ENCODE measurements around the gene AGRN.

The AGRN gene

DNA sequence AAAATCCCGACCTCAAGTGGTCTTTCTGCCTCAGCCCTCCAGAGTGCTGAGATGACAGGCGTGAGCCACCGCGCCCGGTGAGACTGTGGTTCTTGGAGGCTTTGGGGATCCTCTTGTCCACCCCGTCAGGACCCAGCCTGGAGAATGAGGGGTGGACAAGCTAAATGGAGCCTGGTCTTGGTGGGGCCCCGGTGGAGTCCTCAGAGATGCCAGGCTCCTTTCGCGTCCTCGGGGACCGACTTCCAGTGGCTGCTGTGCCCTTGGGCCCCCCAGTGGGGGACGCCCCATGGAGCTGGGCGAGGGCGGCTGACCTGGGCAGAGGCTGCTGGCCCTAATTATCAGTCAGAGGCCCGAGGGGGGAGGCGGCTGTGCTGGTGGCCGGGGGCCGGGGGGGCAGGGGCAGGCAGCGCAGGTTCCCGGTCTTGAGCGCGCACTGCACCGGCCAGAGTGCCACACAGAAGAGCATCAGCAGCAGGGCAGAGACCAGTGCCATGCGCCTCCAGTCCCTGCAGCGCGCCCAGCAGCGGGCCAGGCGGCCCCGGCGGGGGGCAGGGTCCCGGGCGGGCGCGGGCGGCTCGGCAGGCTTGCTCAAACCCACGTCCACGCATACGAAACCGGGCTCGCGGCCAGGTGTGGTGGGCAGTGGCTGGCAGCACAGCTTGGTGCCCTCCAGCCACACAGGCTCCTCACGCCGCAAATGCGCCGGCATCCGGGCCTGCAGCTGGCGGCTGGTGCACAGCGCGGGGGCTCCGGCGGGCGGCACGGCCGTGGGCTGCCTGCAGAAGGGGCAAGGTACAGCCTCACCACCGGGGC, 51.8 kb downstream of the AGRN start:
- TF ChIP-seq TEAD4 (IDR thresholded peaks at IDR 0.05) = no peak
- no peak for TF ChIP-seq CEBPB (IDR thresholded peaks at IDR 0.05)
- TF ChIP-seq CREB1 (IDR thresholded peaks at IDR 0.05; ENCODE audit: low read depth) = no peak
- TF ChIP-seq, protein P1, sequence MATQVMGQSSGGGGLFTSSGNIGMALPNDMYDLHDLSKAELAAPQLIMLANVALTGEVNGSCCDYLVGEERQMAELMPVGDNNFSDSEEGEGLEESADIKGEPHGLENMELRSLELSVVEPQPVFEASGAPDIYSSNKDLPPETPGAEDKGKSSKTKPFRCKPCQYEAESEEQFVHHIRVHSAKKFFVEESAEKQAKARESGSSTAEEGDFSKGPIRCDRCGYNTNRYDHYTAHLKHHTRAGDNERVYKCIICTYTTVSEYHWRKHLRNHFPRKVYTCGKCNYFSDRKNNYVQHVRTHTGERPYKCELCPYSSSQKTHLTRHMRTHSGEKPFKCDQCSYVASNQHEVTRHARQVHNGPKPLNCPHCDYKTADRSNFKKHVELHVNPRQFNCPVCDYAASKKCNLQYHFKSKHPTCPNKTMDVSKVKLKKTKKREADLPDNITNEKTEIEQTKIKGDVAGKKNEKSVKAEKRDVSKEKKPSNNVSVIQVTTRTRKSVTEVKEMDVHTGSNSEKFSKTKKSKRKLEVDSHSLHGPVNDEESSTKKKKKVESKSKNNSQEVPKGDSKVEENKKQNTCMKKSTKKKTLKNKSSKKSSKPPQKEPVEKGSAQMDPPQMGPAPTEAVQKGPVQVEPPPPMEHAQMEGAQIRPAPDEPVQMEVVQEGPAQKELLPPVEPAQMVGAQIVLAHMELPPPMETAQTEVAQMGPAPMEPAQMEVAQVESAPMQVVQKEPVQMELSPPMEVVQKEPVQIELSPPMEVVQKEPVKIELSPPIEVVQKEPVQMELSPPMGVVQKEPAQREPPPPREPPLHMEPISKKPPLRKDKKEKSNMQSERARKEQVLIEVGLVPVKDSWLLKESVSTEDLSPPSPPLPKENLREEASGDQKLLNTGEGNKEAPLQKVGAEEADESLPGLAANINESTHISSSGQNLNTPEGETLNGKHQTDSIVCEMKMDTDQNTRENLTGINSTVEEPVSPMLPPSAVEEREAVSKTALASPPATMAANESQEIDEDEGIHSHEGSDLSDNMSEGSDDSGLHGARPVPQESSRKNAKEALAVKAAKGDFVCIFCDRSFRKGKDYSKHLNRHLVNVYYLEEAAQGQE (IDR thresholded peaks at IDR 0.05; ENCODE audit: low read depth) = no peak
- no peak for TF ChIP-seq TAF1 (IDR thresholded peaks at IDR 0.05; ENCODE audit: low read depth)
- TF ChIP-seq NFIC (IDR thresholded peaks at IDR 0.05) = no peak
- no peak for TF ChIP-seq EGR1 (IDR thresholded peaks at IDR 0.05)
- TF ChIP-seq ZBTB7A (IDR thresholded peaks at IDR 0.05; ENCODE audit: low read depth) = no peak
- TF ChIP-seq, protein P2, sequence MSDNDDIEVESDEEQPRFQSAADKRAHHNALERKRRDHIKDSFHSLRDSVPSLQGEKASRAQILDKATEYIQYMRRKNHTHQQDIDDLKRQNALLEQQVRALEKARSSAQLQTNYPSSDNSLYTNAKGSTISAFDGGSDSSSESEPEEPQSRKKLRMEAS (IDR thresholded peaks at IDR 0.05) = no peak
- TF ChIP-seq FOXM1 (IDR thresholded peaks at IDR 0.05; ENCODE audit: borderline replicate concordance, low read depth) = no peak
- TF ChIP-seq, protein P3, sequence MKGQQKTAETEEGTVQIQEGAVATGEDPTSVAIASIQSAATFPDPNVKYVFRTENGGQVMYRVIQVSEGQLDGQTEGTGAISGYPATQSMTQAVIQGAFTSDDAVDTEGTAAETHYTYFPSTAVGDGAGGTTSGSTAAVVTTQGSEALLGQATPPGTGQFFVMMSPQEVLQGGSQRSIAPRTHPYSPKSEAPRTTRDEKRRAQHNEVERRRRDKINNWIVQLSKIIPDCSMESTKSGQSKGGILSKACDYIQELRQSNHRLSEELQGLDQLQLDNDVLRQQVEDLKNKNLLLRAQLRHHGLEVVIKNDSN (IDR thresholded peaks at IDR 0.05) = no peak
- TF ChIP-seq TCF12 (IDR thresholded peaks at IDR 0.05; ENCODE audit: low read depth) = no peak
- TF ChIP-seq EP300 (IDR thresholded peaks at IDR 0.05; ENCODE audit: borderline replicate concordance) = no peak
- no peak for TF ChIP-seq YY1 (IDR thresholded peaks at IDR 0.05; ENCODE audit: low read depth)
- no peak for TF ChIP-seq RAD21 (IDR thresholded peaks at IDR 0.05; ENCODE audit: low read depth)

DNA sequence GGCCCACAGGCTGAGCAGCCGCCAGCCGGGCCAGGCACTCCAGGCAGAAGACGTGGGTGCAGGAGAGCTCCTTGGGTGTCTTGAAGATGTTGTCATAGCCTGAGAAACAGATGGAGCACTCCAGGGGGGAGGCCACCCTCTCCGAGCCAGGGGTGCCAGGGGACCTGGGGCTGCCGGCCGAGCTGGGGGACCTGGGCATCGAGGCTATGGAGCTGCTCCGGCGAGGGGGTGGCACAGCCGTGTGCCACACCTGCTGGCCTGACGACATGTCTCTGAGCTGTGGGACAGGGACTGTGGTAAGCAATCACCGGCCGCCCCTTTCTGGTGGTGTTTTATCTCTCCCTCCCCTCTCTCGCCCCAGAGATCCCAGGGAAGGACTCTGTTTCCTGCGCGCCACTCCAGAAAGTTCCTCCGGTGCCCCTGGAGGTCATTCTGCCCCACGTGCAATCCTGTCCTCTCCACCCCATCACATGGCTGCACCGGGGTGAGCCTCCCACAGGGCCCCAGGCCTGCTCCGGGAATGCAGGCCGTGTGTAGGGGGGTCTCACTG, 52.5 kb downstream of the AGRN start:
- no peak for TF ChIP-seq CEBPB (IDR thresholded peaks at IDR 0.05)
- TF ChIP-seq, protein P2 (IDR thresholded peaks at IDR 0.05) = no peak
- TF ChIP-seq RAD21 (IDR thresholded peaks at IDR 0.05; ENCODE audit: low read depth) = no peak
- no peak for TF ChIP-seq TCF12 (IDR thresholded peaks at IDR 0.05; ENCODE audit: low read depth)
- TF ChIP-seq, protein P3 (IDR thresholded peaks at IDR 0.05) = no peak
- TF ChIP-seq, protein P1 (IDR thresholded peaks at IDR 0.05; ENCODE audit: low read depth) = no peak
- TF ChIP-seq TAF1 (IDR thresholded peaks at IDR 0.05; ENCODE audit: low read depth) = no peak
- TF ChIP-seq NFIC (IDR thresholded peaks at IDR 0.05) = no peak
- no peak for TF ChIP-seq YY1 (IDR thresholded peaks at IDR 0.05; ENCODE audit: low read depth)

DNA sequence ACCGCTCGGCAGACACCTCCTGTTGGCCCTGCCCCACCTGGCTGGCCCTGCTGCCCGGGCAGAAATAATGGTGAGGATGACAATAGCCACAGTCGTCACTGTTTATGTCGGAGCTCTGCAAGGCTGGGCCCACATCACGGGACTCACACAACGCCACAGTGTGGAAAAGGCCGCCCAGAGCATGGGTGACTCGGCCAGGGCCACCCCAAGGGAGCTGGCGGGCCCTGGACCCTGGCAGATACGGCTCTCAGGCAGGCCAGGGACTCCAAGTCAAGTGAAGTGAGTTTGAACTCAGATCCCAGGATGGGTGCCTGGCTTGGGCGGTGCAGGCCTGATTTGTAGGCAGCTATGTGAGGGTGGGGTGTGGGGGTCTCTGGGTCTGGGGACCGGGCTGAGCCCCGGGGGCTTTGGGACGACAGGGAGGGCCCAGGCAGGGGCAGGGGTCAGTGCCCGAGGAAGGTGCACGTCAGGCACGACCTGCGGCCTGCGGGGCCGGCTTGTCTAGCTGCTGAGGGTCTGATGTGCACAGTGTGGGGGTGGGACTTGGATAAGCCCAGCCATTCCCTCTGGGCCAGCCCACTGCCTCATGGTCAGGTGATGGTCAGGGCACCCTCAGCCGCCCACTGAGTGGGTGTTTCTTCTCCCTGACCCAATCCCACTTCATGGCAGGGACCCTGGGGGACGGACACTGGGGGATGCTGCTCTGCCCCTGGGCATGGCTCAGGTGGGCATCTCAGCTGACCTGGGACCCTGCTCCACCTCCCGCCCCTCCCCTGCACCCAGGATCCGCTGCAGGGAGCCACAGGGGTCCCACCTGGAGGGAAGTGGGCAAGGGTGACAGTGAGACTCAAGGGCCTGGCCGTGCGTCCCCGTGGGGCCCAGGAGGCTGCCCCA, 53.2 kb downstream of the AGRN start:
- no peak for TF ChIP-seq EGR1 (IDR thresholded peaks at IDR 0.05)
- TF ChIP-seq TAF1 (IDR thresholded peaks at IDR 0.05; ENCODE audit: low read depth) = no peak
- no peak for TF ChIP-seq TEAD4 (IDR thresholded peaks at IDR 0.05)

DNA sequence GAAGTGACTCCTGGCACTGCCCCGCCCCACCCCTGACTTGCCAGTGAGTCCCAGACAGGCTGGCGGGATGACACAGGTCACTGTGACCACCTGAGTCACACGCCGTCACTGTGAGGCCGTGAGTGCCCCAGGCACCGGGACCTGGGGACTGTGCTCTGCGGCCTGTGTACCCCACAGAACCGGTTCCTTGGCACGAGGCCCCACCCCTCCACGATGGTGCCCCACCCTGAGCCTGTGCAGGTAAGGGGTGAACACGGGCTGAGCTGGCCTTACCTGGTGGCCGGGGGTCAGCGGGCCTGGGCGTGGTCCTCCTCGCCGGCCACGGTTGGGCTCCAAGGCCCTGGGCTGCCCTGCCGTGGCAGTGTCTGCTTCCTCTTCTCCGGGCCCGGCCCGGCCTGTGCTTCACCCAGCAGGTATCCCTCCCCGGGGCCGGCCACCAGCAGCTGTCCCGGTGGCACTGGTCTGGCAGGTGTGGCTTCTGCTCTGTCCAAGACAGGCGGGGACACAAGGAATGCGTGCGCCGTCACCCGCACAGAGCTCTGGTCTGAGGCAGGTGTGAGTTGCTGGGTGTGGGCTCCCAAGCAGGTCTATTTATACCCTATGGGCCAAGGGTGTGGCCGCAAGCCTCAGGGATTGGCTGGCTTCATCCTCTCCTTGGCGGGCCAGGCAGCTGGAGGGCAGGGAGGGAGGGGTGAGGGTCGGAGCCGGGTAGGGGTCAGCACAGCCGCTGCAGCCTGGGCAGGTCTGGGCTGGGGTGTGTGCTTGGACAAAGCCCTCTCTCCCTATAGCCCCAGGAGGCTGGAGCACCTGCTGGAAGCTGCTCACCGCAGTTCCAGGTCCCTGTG, 54.0 kb downstream of the AGRN start, which contains the start of gene RNF223:
Gene RNF223, minus strand, starts transcription at position 564 of the 845 bp plus-strand sequence. CDS start 1,740 bp downstream, outside the sequence.
- TF ChIP-seq, protein P1 (IDR thresholded peaks at IDR 0.05; ENCODE audit: low read depth) = no peak
- TF ChIP-seq RAD21 (IDR thresholded peaks at IDR 0.05; ENCODE audit: low read depth) = no peak
- TF ChIP-seq YY1 (IDR thresholded peaks at IDR 0.05; ENCODE audit: low read depth) = no peak; the same call in 1 of the 2 replicates
- no peak for TF ChIP-seq TAF1 (IDR thresholded peaks at IDR 0.05; ENCODE audit: low read depth)
- TF ChIP-seq TEAD4 (IDR thresholded peaks at IDR 0.05) = no peak; the same call in 1 of the 2 replicates
- no peak for TF ChIP-seq CEBPB (IDR thresholded peaks at IDR 0.05)
- no peak for TF ChIP-seq EGR1 (IDR thresholded peaks at IDR 0.05)
- 0 out of 2 replicates have a peak, but pooled peaks have one; percentile 7 for TF ChIP-seq CREB1 (IDR thresholded peaks at IDR 0.05; ENCODE audit: low read depth)
- no peak for TF ChIP-seq FOXM1 (IDR thresholded peaks at IDR 0.05; ENCODE audit: borderline replicate concordance, low read depth)
- TF ChIP-seq, protein P2 (IDR thresholded peaks at IDR 0.05) = peak; percentile 69
- TF ChIP-seq, protein P3 (IDR thresholded peaks at IDR 0.05) = no peak
- TF ChIP-seq NFIC (IDR thresholded peaks at IDR 0.05) = peak; percentile 44; the same call in 1 of the 2 replicates
- TF ChIP-seq EP300 (IDR thresholded peaks at IDR 0.05; ENCODE audit: borderline replicate concordance) = no peak
- peak; percentile 80 for TF ChIP-seq TCF12 (IDR thresholded peaks at IDR 0.05; ENCODE audit: low read depth)
- TF ChIP-seq ZBTB7A (IDR thresholded peaks at IDR 0.05; ENCODE audit: low read depth) = peak; percentile 53
